ENCODE results near the gene KSR2. TPM values are rescaled to one million over a fixed set of nuclear protein-coding genes. Genes with fewer than 3 reads are reported as not detected.
"Not testable (repeated sequence)": the region's sequence is repeated elsewhere in the genome, so short reads cannot be mapped to it uniquely, and the experiment has no call there.

KSR2 gene
- total and polyA plus RNA-seq, 4 experiments from 2014 or later: 0.03 to 0.09 (median 0.06) TPM; not detected in 1

GRCh38 chr12:117645473-117645872, 323.3 kb downstream of the KSR2 start:
- H3K27ac Mint-ChIP-seq: no peak overlapping the region
- no peaks in the 10 kb centered on the region for H3K4me1 Mint-ChIP-seq
- CTCF ChIA-PET (ENCODE audit: partially characterized antibody): interaction anchor here (0.6 kb wide), 1 partner anchor 12 kb away, joined by 3 read pairs; no protein-coding TSS in a partner anchor
- Histone ChIP-seq H3K4me1 (ENCODE audit: insufficient read depth, low read length) (no peaks in the 10 kb centered on the region), H3K27me3 (ENCODE audit: insufficient read depth, low read length) (no peaks in the 10 kb centered on the region), H3K27ac (ENCODE audit: low read depth, low read length) (no peak overlapping the region), H3K9me3 (ENCODE audit: control insufficient read depth in 1 of 2, low read length in 2 of 2) (no peaks in the 10 kb centered on the region), H3K4me3 (ENCODE audit: low read length in 2 of 2) (no peak overlapping the region), H3K36me3 (ENCODE audit: insufficient read depth, low read length) (no peaks in the 10 kb centered on the region)
- peaks cover 0 to 3% of the 10 kb centered on the region in 2 donors for H3K27me3 Mint-ChIP-seq
- H3K4me3 Mint-ChIP-seq: no peak overlapping the region
- peaks cover 0 to 7% (median 3%) of the 10 kb centered on the region in 8 donors for H3K9me3 Mint-ChIP-seq
- intact Hi-C loops (cut with micrococcal nuclease): no loop called here
- DNase-seq: no peak
- POLR2A ChIA-PET (ENCODE audit: partially characterized antibody): no interaction called here
- no peaks in the 10 kb centered on the region for H3K36me3 Mint-ChIP-seq

DNA sequence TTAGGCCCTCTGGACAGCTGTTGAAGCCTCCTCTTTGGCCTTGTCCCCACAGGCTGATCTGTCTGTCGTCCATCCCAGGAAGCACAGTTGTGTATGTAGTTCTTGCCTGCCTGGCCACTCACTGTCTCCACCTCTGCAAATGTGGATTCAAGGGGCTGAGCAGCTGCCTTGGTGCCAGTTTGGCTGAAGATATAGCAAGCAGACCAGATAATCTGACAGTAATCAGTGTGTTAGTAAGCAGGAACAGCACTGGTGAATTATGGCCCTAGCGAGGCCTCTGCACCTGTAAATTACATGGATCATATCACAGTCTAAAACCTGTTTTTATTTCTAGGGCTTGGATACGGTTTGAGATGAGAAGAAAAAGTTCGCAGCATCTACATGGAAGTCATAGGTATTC, 324.8 kb downstream of the KSR2 start:
- no peak overlapping the region for H3K27ac Mint-ChIP-seq
- Histone ChIP-seq H3K27me3 (ENCODE audit: insufficient read depth, low read length) (no peaks in the 10 kb centered on the region), H3K9me3 (ENCODE audit: control insufficient read depth in 1 of 2, low read length in 2 of 2) (no peaks in the 10 kb centered on the region), H3K27ac (ENCODE audit: low read depth, low read length) (no peak overlapping the region), H3K4me3 (ENCODE audit: low read length in 2 of 2) (no peak overlapping the region), H3K36me3 (ENCODE audit: insufficient read depth, low read length) (no peaks in the 10 kb centered on the region), H3K4me1 (ENCODE audit: insufficient read depth, low read length) (no peaks in the 10 kb centered on the region)
- no peak overlapping the region for H3K4me3 Mint-ChIP-seq
- intact Hi-C loops (cut with micrococcal nuclease): no loop called here
- ChIA-PET CTCF (ENCODE audit: partially characterized antibody) (no interaction called here), POLR2A (ENCODE audit: partially characterized antibody) (no interaction called here)
- H3K36me3 Mint-ChIP-seq: no peaks in the 10 kb centered on the region
- no peak for DNase-seq
- no peaks in the 10 kb centered on the region for H3K4me1 Mint-ChIP-seq
- peaks cover 0 to 7% (median 3%) of the 10 kb centered on the region in 8 donors for H3K9me3 Mint-ChIP-seq
- peaks cover 0 to 3% of the 10 kb centered on the region in 2 donors for H3K27me3 Mint-ChIP-seq

DNA sequence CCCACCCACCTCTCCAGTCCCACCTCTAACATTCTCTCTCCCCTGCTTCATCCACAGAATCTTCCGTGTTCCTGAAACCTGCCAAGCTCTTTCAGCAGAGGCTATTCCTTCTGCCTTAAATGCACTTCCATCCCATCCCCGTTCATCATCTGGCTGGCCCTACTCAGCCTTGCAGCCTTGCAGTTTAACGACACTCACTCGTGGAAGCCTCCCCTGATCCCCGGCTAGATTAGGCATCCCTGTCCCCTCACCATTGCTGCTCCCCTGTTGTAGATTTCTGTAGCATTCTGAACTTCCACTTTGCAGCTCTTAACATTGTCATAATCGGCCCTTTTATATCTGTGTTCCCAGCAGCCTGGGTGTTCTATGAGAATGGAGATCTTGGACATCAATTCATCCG, 326.9 kb downstream of the KSR2 start:
- peaks cover 3 to 18% (median 11%) of the 10 kb centered on the region in 8 donors for H3K9me3 Mint-ChIP-seq
- Histone ChIP-seq H3K9me3 (ENCODE audit: control insufficient read depth in 1 of 2, low read length in 2 of 2) (no peaks in the 10 kb centered on the region), H3K36me3 (ENCODE audit: insufficient read depth, low read length) (no peaks in the 10 kb centered on the region), H3K4me3 (ENCODE audit: low read length in 2 of 2) (no peak overlapping the region), H3K27me3 (ENCODE audit: insufficient read depth, low read length) (no peaks in the 10 kb centered on the region), H3K27ac (ENCODE audit: low read depth, low read length) (no peak overlapping the region), H3K4me1 (ENCODE audit: insufficient read depth, low read length) (no peaks in the 10 kb centered on the region)
- no peaks in the 10 kb centered on the region for H3K36me3 Mint-ChIP-seq
- intact Hi-C loops (cut with micrococcal nuclease): no loop called here
- H3K27ac Mint-ChIP-seq: no peak overlapping the region
- no peaks in the 10 kb centered on the region for H3K27me3 Mint-ChIP-seq
- no peak overlapping the region for H3K4me3 Mint-ChIP-seq
- DNase-seq: no peak
- ChIA-PET POLR2A (ENCODE audit: partially characterized antibody) (no interaction called here), CTCF (ENCODE audit: partially characterized antibody) (no interaction called here)
- H3K4me1 Mint-ChIP-seq: no peaks in the 10 kb centered on the region

DNA sequence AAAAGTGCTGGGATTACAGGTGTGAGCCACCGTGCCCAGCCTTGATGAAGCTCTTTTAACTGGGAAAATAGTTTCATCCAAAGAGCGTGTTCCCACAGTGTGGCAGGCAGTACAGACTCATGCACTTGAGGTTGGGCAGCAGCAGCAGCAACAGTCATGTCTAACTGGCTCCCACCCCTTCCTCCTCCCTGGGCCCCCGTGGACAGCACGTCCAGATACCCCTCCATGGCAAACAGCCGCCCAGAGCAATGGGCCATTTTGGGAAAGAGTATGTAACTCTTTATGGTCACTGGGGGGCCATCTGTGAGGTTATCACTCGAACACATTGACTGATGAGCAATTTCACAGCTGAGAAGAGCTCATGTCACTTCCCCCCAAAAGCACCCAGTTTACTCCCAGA, 328.3 kb downstream of the KSR2 start:
- no peaks in the 10 kb centered on the region for H3K27me3 ChIP-seq (ENCODE audit: insufficient read depth, low read length)
- no peak overlapping the region for H3K4me3 ChIP-seq (ENCODE audit: low read length in 2 of 2)
- DNase-seq: no peak
- H3K9me3 ChIP-seq (ENCODE audit: control insufficient read depth in 1 of 2, low read length in 2 of 2): no peaks in the 10 kb centered on the region
- H3K27ac ChIP-seq (ENCODE audit: low read depth, low read length): no peak overlapping the region
- H3K36me3 Mint-ChIP-seq: no peaks in the 10 kb centered on the region
- H3K27ac Mint-ChIP-seq: no peak overlapping the region
- ChIA-PET CTCF (ENCODE audit: partially characterized antibody) (no interaction called here), POLR2A (ENCODE audit: partially characterized antibody) (no interaction called here)
- intact Hi-C loops (cut with micrococcal nuclease): no loop called here
- H3K9me3 Mint-ChIP-seq: peaks cover 5 to 25% (median 13%) of the 10 kb centered on the region in 8 donors
- no peaks in the 10 kb centered on the region for H3K27me3 Mint-ChIP-seq
- H3K4me1 Mint-ChIP-seq: no peaks in the 10 kb centered on the region
- no peak overlapping the region for H3K4me3 Mint-ChIP-seq
- no peaks in the 10 kb centered on the region for H3K4me1 ChIP-seq (ENCODE audit: insufficient read depth, low read length)
- H3K36me3 ChIP-seq (ENCODE audit: insufficient read depth, low read length): no peaks in the 10 kb centered on the region

GRCh38 chr12:117629454-117629853, 339.3 kb downstream of the KSR2 start:
- no peaks in the 10 kb centered on the region for H3K36me3 ChIP-seq (ENCODE audit: insufficient read depth, low read length)
- POLR2A ChIA-PET (ENCODE audit: partially characterized antibody): no interaction called here
- H3K9me3 Mint-ChIP-seq: peaks cover 0 to 14% (median 7%) of the 10 kb centered on the region in 8 donors

GRCh38 chr12:117628711-117629110, 340.1 kb downstream of the KSR2 start:
- H3K27me3 ChIP-seq (ENCODE audit: insufficient read depth, low read length); H3K36me3 Mint-ChIP-seq; H3K4me3 ChIP-seq (ENCODE audit: low read length in 2 of 2); H3K36me3 ChIP-seq (ENCODE audit: insufficient read depth, low read length); H3K27ac ChIP-seq (ENCODE audit: low read depth, low read length); intact Hi-C loops (cut with micrococcal nuclease); H3K4me1 ChIP-seq (ENCODE audit: insufficient read depth, low read length); CTCF ChIA-PET (ENCODE audit: partially characterized antibody); H3K9me3 ChIP-seq (ENCODE audit: control insufficient read depth in 1 of 2, low read length in 2 of 2); H3K27me3 Mint-ChIP-seq; POLR2A ChIA-PET (ENCODE audit: partially characterized antibody); H3K4me1 Mint-ChIP-seq; H3K27ac Mint-ChIP-seq; DNase-seq; H3K4me3 Mint-ChIP-seq: not testable (repeated sequence)
- peaks cover 0 to 13% (median 8%) of the 10 kb centered on the region in 8 donors for H3K9me3 Mint-ChIP-seq

More at GRCh38 chr12:117629454-117629853, 339.3 kb downstream of the KSR2 start:
- H3K9me3 ChIP-seq (ENCODE audit: control insufficient read depth in 1 of 2, low read length in 2 of 2): no peaks in the 10 kb centered on the region
- H3K27ac Mint-ChIP-seq: no peak overlapping the region
- H3K4me1 ChIP-seq (ENCODE audit: insufficient read depth, low read length): no peaks in the 10 kb centered on the region
- CTCF ChIA-PET (ENCODE audit: partially characterized antibody): no interaction called here
- no peak overlapping the region for H3K4me3 ChIP-seq (ENCODE audit: low read length in 2 of 2)
- H3K27me3 ChIP-seq (ENCODE audit: insufficient read depth, low read length): no peaks in the 10 kb centered on the region
- peaks cover 1 to 2% of the 10 kb centered on the region in 2 donors for H3K27me3 Mint-ChIP-seq
- intact Hi-C loops (cut with micrococcal nuclease): no loop called here
- DNase-seq: no peak
- no peaks in the 10 kb centered on the region for H3K4me1 Mint-ChIP-seq
- no peak overlapping the region for H3K27ac ChIP-seq (ENCODE audit: low read depth, low read length)
- H3K36me3 Mint-ChIP-seq: no peaks in the 10 kb centered on the region
- H3K4me3 Mint-ChIP-seq: no peak overlapping the region

- Mint-ChIP-seq H3K9me3 (peaks cover 4 to 26% (median 10%) of the 10 kb centered on the region in 8 donors), H3K36me3 (no peaks in the 10 kb centered on the region), H3K27ac (no peak overlapping the region), H3K27me3 (peaks cover 0 to under 1% of the 10 kb centered on the region in 2 donors), H3K4me3 (no peak overlapping the region), H3K4me1 (no peaks in the 10 kb centered on the region)
- H3K4me1 ChIP-seq (ENCODE audit: insufficient read depth, low read length): no peaks in the 10 kb centered on the region
- no peak overlapping the region for H3K4me3 ChIP-seq (ENCODE audit: low read length in 2 of 2)
- no peak for DNase-seq
- ChIA-PET POLR2A (ENCODE audit: partially characterized antibody) (no interaction called here), CTCF (ENCODE audit: partially characterized antibody) (no interaction called here)
- no peaks in the 10 kb centered on the region for H3K27me3 ChIP-seq (ENCODE audit: insufficient read depth, low read length)
- intact Hi-C loops (cut with micrococcal nuclease): no loop called here
- H3K36me3 ChIP-seq (ENCODE audit: insufficient read depth, low read length): no peaks in the 10 kb centered on the region
- H3K9me3 ChIP-seq (ENCODE audit: control insufficient read depth in 1 of 2, low read length in 2 of 2): no peaks in the 10 kb centered on the region
- H3K27ac ChIP-seq (ENCODE audit: low read depth, low read length): no peak overlapping the region
Measured at GRCh38 chr12:117622741-117623140, 346.0 kb downstream of the KSR2 start.

DNA sequence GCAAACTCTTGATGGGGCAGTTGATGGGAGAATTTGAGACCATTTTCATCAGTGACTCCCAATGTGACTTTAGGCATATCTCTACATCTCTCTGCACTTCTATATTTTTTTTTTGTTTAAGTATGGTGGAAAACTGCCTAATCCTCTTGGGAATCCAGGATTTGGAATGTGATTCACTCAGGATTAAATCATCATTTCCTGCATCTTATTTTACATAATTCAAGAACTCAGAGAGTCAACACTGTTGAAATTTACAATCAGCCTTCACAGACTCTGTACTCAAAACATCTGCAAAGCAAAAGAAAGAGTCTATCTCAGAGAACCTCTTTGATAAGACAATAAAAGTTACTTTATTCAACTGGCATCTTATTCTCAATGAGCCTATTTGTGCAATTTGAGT, 346.7 kb downstream of the KSR2 start:
- intact Hi-C loops (cut with micrococcal nuclease): no loop called here
- Histone ChIP-seq H3K27me3 (ENCODE audit: insufficient read depth, low read length) (no peaks in the 10 kb centered on the region), H3K9me3 (ENCODE audit: control insufficient read depth in 1 of 2, low read length in 2 of 2) (no peaks in the 10 kb centered on the region), H3K36me3 (ENCODE audit: insufficient read depth, low read length) (no peaks in the 10 kb centered on the region), H3K4me3 (ENCODE audit: low read length in 2 of 2) (no peak overlapping the region), H3K4me1 (ENCODE audit: insufficient read depth, low read length) (no peaks in the 10 kb centered on the region), H3K27ac (ENCODE audit: low read depth, low read length) (no peak overlapping the region)
- H3K9me3 Mint-ChIP-seq: peaks cover 4 to 29% (median 10%) of the 10 kb centered on the region in 8 donors
- no peaks in the 10 kb centered on the region for H3K27me3 Mint-ChIP-seq
- CTCF ChIA-PET (ENCODE audit: partially characterized antibody): no interaction called here
- H3K4me3 Mint-ChIP-seq: no peak overlapping the region
- no peak for DNase-seq
- POLR2A ChIA-PET (ENCODE audit: partially characterized antibody): no interaction called here
- no peaks in the 10 kb centered on the region for H3K4me1 Mint-ChIP-seq
- H3K36me3 Mint-ChIP-seq: no peaks in the 10 kb centered on the region
- H3K27ac Mint-ChIP-seq: no peak overlapping the region

Data from CD4-positive, alpha-beta memory T cell (primary cell).